Measurements from ENCODE around the gene DISP2.

The DISP2 gene

GRCh38 chr15:40367371-40367685 lies 9.3 kb downstream of the DISP2 start:
- no peak for TF ChIP-seq CTCF (IDR thresholded peaks at IDR 0.05; ENCODE audit: low read depth, low read length)
- no peak for DNase-seq (ENCODE audit: extremely low read depth, low read depth)

GRCh38 chr15:40367686-40368611 lies 9.9 kb downstream of the DISP2 start:
- peak; percentile 67 for DNase-seq (ENCODE audit: extremely low read depth, low read depth)
- TF ChIP-seq CTCF (IDR thresholded peaks at IDR 0.05; ENCODE audit: low read depth, low read length) = peak; percentile 62

- TF ChIP-seq CTCF (IDR thresholded peaks at IDR 0.05; ENCODE audit: low read depth, low read length) = no peak
- no peak for DNase-seq (ENCODE audit: extremely low read depth, low read depth)
Measured at GRCh38 chr15:40368719-40369473, 10.9 kb downstream of the DISP2 start.

- no peak for TF ChIP-seq CTCF (IDR thresholded peaks at IDR 0.05; ENCODE audit: low read depth, low read length)
- DNase-seq (ENCODE audit: extremely low read depth, low read depth) = no peak
Measured at GRCh38 chr15:40369474-40369869, 11.5 kb downstream of the DISP2 start.

- no peak for TF ChIP-seq CTCF (IDR thresholded peaks at IDR 0.05; ENCODE audit: low read depth, low read length)
- DNase-seq (ENCODE audit: extremely low read depth, low read depth) = no peak
Measured at GRCh38 chr15:40369971-40370370, 12.0 kb downstream of the DISP2 start.

GRCh38 chr15:40372981-40373380 lies 15.0 kb downstream of the DISP2 start:
- TF ChIP-seq CTCF (IDR thresholded peaks at IDR 0.05; ENCODE audit: low read depth, low read length) = no peak
- no peak for DNase-seq (ENCODE audit: extremely low read depth, low read depth)

GRCh38 chr15:40377606-40378005 lies 19.6 kb downstream of the DISP2 start:
- no peak for TF ChIP-seq CTCF (IDR thresholded peaks at IDR 0.05; ENCODE audit: low read depth, low read length)
- DNase-seq (ENCODE audit: extremely low read depth, low read depth) = no peak

Measured in AG09319 (cell line).